OCI-LY7 (cell line): ENCODE measurements around the gene CHN2.

Experiments used
- CTCF ChIP-seq: fragments of 200-600 bp; sonication (generic); conservative IDR thresholded peaks from 2 replicates; pipeline ENCODE4 v1.5.1; 2014; ENCODE audit warnings: mild to moderate bottlenecking, antibody characterized with exemption, low read length, moderate library complexity, mixed read lengths
- EZH2phosphoT487 ChIP-seq: fragments of 200-600 bp; sonication (generic); IDR thresholded peaks from 2 replicates; pipeline ENCODE4 v1.6.1; 2018; ENCODE audit warnings: low read depth, borderline replicate concordance, mild to moderate bottlenecking, mixed run types, antibody characterized with exemption, low read length, moderate library complexity, mixed read lengths

- TF ChIP-seq CTCF (no peak), EZH2phosphoT487 (no peak)
Observed at GRCh38 chr7:29486191-29486700, 291.7 kb downstream of the CHN2 start.
